ENCODE results near the gene GLI3.

Gene GLI3

DNA sequence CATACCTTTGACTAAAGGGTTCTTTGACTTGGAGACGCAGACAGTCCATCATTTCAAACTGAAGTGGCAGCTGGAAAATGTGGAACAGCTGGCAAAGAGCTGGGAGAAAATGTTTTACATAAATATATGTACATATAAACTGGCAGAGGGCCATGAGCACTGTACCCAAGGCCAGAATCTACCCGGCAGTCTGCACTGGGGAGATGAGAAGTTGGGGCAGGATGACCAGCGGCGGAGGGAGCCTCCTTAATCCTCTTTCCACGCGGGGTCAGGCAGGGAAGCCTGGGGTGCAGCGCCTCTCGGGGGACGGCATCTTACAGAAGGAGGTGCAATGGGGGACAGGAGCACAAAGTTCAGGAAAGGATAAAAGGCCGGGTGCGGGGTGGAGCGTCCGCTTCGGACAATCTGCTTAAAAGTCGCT lies 1.3 kb downstream of the GLI3 start:
- no peak for DNase-seq

DNA sequence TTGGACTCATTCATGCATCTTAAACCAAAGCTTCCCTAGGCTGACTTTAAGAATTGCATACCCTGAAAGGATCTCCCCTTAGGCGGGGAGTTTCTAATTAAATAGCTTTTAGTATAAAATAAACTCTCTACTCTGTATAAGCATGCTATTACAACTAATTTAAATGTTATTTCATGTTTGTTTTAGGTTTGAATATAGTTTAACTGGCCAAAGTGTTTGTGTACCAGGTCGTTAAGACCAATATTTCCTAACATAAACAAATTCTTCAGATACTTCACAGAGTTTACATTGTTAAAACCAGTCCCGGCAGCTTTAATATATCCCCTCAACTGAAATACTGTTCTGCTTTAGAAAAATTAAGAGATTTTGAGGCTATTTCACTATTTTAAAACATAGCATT lies 2.3 kb downstream of the GLI3 start:
- DNase-seq: no peak

DNA sequence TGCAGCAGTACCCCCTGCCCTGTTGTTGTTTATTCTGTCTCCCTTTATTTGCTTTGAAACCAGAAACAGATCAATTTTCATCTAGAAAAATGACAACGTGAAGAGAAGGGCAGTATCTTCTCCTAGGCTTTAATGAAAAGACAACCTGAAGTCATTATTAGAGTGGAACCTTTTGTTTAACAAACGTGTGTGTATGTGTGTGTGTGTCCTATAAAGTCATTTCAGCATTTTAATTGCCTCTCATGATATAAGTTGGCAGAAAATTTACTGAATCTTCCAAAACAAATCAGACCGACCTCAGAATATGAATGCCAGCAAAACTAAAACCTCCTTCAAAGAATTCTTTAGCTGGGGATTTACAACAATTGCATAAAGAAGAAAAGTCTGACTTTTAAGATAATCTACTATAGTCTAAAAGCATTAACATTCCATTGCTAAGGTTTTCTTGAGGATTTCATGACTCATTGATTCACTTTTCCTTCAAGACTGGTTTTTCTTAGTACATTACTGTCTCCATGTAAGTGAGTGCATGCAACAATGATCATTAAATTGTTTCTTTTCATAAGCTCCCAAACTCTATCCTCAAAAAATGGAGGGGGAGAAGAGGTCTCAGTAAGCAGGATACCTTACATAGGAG lies 3.2 kb downstream of the GLI3 start:
- no peak for DNase-seq

DNA sequence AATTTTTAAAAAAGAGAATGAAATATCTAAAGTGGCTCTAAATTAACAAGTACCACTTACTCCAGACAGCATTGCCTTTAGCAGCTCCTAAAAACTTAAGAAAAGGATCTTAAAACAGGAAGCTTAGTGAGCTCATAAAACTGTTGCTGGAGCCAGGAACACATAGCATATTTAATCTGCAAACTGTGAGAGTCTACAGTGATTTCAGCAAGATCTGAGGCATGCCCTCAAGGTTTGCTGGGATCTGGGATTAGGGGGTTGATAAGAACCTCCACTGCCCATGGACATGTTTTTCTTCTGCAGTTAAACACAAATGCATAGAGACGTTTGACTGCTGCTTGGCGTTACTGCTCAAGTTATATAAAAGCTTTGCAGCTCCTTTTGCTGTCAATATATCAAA lies 3.8 kb downstream of the GLI3 start:
- no peak for DNase-seq

DNA sequence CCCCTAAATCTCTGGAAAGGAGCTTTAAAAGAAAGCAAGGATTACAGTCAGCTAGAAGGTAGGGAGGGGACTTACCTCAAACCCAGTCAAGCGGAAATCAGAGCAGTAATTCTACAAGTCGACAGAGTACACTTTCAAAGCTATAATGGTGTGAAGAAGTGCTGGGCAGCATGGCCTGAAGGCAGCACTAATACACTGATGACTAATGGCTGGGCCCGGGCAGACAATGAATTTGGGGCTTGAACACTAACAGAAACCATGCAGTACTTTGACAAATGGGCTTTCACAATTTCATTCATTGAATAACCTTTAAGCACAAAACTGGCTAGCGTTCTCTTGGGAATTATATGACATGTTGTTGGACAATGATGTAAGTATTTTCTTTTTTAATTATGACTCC lies 4.7 kb downstream of the GLI3 start:
- DNase-seq: no peak

DNA sequence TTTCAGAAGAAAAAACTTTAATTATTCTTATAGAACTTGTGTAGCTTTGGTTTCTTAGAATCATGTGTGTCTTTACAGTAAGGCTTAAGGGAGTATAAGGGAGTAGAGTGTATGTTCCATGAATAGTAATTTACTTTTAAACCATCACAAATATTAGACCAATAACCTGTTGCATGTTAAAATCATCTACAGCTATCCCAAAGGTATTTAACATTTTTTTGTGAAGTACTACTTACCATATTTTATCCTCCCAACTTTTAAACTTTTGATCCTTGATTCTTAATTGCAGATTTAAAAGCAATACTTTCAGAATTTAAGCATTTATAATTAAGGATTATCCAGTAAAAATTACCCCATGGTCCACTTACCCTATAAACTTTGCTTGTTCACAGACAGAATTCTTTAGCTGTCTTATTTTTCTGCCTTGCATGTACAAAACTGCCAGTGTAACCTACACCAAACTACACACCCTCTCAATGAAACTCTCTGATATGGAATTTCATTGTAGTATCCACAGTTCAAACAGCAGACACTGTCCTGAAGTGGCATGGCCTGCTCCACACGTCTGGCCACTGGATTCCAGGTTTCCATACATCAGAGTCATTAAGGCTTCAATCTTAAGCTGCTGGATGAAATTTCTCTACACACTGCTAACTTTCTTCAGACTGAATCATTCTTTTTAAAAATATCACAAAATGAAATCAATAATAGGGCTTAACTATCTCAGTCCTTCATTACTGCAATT lies 5.8 kb downstream of the GLI3 start:
- DNase-seq: no peak

DNA sequence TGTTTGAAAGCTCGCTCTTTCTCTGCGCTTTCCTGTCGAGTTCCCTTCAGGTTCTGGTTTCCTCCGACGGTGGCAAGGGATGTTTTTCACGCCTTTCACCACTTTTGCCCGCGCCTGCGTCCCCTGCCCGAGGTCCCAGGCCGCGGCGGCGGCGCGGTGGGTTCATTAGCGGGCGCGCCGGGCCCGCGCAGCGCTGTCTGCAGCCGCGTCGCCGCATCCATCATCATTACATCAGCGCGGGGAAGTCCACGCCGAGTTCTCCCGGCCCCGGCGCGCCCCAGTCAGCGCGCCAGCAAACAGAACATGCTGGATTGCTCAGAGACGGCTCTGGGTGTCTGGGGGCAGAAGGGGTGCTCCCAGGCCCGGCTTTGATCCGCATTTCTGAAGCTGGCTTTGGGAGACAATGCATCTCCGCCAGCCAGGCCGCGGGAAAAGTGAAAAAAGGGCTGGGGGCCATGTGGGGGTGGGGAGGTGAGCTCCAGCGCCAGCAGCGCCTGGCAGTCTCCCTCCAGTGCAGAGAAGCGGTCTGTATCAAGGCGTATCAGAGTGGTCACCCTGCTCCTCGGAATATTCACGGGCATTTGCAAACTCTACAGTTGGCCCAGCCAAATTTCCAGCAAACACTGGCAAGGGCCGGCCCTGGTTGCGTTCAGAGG lies 8.9 kb downstream of the GLI3 start:
- no peak for DNase-seq

DNA sequence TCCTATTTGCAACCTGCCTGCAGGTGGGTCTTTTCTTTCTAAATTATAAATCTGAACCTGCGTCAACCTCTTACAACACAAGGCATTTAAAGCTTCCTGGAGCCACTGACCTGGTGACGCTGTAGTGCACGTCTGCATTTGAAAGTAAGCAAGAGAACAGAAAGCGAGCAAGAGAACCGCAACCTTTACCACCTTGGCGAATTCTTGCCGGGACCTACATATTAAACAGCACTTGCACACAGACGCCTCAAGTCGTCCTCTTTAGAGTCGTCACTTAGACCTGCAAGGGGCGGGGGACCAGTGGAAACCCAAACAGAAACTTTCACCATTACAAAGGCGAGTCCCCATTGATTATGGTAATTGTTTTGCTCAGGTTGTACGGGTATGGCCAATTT lies 9.5 kb downstream of the GLI3 start:
- DNase-seq: no peak

DNA sequence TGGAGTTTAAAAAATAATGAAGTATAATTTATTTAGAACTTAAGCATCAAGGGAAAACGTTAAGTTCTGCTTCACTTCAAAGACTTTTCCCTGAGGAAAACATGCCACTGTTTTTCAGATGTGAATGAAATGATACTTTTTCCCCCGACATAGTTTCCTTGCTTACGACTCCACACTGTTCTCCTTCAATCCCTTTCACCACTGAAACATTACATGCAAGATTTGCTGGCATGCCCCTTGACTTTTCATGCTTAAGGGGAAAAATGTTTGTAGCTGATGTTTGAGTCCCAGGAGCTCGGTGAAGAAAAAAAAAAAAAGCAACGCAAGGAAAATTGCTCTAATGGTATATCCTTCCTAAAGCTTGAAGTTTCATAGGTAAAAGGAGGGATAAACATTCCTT lies 10.0 kb downstream of the GLI3 start:
- no peak for DNase-seq

DNA sequence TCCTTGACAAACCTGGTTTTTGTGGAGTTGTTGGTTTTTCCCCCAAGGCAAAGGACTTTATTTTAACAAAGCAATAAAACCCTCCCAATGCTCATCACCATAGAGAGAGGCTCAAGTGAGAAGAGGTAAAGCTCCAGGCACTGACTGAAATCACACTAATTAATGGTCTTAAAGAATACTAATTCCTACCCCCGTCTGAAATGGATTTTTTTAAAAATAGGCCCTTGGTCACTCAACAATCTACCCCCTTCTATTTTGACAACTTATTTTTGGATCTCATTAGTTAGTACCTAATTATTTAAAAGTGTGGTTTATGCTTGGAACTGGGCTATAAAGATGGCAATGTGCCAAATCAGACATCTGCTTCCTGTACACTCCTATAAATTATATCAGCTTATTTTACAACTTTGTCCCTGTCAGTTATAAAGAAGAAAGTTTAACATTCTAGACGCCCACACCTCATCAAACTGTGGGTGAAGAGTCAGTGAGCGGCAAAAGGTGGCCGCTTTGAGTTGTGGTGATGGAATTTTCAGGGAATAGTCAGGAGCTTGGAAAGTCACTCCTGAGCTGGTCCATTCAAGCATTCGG lies 10.6 kb downstream of the GLI3 start:
- DNase-seq: no peak

DNA sequence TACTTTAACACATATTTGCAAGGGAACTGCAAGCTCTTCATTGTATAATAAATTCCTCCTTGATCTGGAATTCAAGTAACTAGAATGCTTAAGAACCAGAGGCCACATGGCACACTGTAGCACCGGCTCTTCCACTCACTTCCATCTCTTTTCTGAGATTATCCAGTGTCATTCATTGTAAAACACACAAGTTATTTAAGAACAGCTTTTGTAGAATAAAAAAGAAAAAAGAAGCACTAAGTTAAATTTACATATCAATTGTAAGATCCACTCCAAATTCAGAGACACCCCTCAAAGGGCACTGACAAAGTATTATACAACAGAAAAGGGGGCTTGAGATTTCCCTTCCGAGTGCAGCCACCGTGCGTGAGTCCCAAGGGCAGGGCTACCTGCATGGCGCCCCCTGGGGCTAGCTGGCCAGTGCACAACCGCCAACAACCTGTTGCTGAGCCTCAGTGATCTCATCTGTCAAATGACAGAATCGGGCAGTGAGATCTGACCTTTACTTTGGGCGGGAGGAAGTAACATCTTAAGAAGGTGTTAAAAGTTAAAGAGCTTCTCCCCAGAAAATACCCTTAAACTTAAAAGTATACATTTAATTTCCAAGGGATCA lies 12.5 kb downstream of the GLI3 start:
- no peak for DNase-seq

DNA sequence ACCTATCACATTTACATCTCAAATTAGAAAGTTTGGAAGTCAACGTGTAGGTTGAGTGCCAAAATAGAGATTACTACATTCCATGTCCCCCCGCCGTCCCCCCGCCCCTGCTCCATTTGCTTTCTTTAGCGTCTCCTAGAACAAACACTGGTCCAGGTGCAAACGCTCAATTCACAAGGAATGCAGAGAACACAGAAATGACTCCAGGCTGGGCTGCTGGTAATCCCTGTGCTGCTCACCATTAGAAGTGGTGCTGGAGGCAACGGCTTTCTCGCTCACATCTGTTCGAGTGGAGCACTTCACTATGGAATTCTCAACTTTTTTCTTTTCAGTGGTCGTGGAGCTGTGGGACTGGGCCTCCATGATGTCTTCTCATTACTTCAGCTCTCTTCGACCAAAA lies 14.1 kb downstream of the GLI3 start:
- no peak for DNase-seq

DNA sequence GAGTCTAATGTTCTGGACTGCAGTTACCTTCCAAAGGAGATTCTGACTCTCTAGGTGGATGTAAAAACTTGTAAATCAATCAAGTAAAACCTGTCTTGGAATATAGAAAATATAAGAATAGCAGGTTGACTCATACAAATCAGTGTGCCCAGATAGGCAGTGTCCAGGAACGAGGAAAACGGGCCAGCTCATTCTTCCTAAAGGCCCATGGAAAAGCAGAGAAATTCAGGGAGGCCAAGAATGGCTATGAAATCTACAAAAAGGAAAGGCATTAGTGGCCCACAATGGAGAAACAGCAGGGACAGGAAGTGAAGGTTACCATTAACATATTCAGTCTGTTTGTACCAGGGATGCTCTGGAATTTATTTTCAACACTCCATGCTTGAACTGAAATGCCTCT lies 14.9 kb downstream of the GLI3 start:
- no peak for DNase-seq

DNA sequence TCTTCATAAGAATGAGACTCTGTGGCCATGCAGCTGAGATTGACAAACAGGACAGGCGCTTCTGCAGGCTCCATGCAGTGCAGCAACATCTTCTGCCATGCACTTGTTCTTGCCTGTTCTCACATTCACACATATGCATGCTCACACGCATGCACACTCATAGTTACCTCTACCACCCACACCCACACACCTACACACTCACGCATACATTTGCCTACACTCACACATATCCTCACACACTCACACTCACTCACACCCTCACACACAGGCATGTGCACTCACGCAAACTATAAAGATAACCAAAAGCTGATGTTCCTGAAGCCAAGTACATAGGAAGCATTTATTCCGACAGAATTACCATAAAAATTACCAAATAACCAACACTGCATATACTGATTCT lies 15.7 kb downstream of the GLI3 start:
- DNase-seq: no peak

DNA sequence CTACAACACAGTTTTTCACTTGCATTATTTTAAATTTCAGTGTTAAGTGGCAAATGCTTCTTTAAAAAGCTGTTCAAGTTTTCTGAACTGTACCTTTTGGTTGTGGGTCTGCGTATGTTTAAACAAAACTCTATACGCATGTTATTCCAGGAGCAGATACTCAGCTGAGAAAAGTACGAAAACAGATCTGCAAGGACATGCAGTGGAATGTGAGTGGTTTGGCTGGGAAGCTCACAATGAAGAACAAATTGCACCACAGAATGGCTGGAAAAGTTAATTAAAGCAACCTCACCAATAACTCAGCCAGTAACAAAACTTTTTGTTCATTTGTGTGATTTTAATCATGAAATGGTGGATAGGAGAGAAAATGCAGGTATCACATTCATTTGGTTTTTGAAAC lies 17.6 kb downstream of the GLI3 start:
- DNase-seq: no peak

DNA sequence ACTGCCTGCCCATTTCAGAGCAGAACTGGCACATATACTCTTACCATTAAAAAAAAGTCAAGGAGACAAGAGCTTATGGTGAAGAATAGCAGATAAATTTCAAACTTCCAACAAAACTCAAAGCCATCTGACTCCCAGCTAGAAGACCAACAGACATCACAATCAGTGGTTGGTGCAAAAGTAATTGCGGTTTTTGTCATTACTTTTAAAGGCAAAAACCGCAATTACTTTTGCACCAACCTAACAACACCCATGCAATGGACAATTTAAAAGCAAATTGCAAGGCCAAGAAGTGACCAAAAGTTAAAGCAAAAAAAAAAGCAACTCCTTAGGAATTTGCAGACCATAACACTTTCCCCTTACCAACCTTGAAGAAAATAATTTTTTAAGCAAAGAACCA lies 18.8 kb downstream of the GLI3 start:
- DNase-seq: no peak

DNA sequence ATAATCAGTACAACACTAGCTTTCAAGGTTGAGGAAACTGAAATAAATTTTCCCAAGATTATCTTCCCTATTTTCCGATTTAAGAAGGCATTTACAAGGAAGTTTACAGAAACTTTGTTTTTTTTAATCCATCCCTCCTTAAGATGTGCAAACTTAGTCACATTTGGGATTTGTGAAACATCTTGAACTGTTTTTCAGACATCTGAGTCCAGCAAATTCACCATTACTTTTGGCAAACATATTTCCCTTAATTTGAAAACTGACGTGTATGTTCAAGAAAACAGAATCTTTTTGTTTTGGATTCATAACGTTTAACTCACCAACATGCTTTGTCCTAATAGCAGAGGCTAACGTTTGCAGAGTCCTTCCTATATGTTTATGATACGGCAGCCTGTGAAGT lies 19.5 kb downstream of the GLI3 start:
- DNase-seq: no peak

DNA sequence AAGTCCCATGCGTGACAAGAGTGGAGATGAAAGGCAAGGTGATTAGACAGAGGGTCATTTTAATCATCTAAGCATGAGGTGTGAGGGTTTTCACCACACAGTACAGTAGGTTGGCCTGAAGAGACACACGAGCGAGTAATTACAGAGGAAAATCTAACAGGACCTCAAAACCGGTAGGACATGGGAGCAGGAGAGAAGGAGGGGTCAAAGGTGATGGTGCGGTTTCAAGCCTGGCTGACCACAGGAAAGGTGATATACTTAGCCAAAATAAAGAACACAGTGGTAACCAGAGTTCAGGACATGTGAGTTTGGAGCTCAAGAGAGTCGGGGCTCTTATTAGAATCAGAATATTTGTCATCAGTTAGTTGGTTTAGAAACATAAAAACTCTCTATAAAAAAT lies 20.0 kb downstream of the GLI3 start:
- DNase-seq: no peak

DNA sequence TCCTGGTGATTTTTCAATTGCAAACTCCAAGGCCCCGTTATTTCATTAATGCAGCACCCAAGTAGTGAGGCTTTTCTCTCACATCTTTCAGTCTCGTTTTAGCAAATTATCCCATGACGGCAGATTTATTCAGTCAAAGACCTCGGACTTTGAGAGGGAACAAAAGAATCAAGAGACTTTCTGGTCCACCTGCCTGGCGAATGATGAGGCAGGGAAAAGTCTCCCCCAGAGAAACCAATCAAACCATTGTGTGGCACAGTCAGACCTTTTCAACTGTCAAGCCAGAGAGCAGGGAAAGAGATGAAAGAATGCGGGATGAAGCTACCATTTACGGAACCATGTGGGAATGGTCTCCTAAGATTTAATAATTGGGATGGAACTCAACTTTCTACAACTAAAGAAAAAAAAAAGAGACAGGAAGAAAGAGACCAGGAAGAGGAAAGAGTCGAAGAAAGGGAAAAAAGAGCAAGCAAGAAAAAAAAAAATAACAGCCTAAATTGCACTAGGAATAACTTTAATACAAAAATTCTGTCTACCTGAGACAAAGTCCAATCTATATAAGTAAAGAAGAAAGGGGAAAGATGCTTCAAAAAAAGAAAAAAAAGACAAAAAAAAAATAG lies 22.8 kb downstream of the GLI3 start:
- DNase-seq: no peak

DNA sequence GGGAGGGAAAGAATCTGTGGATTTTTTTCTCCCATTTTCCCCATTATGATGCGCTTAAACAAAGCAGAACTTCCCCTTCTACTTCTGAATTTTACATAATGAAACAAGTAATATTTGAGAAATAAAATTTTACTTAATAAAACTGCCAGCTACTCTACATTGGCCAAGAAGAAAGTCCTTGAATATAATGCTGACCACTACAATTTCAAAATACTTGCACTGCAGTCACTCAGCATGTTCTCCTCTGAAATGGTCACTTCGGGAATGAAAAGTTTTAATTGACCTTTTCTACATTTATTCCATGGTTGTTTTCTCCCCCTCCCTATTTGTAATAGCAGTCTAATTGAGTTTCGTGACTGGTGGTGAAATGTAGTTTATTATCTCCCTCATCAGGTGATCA lies 23.9 kb downstream of the GLI3 start:
- DNase-seq: no peak

DNA sequence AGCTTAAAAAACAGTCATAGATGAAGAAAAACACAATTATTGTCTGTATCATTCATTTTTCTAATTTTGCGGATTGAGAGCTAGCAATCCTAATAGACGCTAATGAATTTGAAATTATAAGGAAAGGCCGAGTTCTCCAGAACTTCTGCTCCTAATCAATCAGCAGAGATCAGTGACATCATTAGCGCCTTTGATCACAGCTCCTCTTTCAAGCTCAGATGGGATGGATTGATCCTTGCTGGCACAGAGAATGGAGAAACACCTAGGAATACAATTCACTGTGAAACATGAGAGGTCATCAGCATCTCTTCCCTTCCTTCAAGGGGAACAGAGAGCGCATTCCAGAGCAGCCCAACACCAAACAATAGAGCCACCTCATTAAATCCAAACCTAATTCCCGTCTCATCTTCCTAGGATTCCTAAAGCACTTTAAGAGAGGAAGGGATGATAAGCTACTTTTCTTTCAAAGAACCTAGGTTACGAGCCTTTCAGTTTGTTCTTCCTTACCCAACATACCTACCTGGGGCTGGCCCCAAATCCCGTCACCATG lies 24.4 kb downstream of the GLI3 start:
- DNase-seq: no peak

DNA sequence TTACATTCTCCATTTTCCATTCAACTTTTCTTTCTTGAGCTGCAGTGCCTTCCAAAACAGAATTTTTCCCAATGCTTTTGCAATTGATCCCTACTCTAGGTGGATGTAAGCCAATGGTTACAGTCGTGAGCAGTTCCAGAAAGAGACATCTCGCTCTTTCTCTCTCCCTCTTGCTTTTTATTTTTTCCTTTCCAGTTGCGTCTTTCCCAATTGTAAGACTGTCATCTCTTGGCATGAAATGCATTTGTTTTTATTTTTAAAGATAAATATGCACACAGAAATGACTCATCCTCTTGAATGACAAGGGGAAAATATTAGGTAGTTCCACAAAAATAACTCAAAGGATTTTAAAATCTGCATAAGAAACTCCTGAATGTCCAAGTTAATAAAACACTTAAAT lies 25.1 kb downstream of the GLI3 start:
- DNase-seq: no peak

DNA sequence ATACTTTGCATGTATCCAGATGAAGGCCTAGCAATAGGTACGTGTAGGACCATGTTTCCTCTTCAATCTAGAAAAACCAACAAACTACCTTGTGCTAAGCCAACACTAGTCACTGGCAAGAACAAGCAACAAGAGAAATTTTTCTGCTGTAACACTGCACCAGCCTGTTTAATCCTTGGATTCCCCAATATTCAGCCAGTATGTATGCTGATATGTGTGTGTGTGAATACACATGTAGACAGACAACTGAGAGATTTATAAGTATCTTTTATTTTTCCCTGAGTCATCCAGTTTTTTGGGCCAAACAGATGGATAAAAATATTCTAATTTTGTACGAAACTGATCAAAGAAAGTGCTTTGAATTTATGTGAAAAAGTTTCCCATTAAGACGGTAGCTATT lies 26.2 kb downstream of the GLI3 start:
- no peak for DNase-seq

Measured in stimulated activated CD4-positive, alpha-beta T cell treated with anti-CD3 and anti-CD28 coated beads, Interleukin-4, amount 100 ng/mL, for 1 hour (primary cell).